ENCODE data around the gene DUOX1. TPM values are rescaled to one million over a fixed set of nuclear protein-coding genes. Genes with fewer than 3 reads are reported as not detected.

Gene DUOX1
- total RNA-seq, 2 experiments from 2014 or later = 0.17 TPM

- H3K4me1 Mint-ChIP-seq (ENCODE audit: low read depth) = peaks cover 36% of the 10 kb centered on the region
- no peak overlapping the region for H3K27ac Mint-ChIP-seq
- no peaks in the 10 kb centered on the region for H3K9me3 Mint-ChIP-seq
- intact Hi-C loops (cut with micrococcal nuclease) = no loop called here
- CTCF ChIA-PET = no interaction called here
- H3K4me3 Mint-ChIP-seq = no peak overlapping the region
- H3K36me3 Mint-ChIP-seq (ENCODE audit: low read depth) = no peaks in the 10 kb centered on the region
- peaks cover 68% of the 10 kb centered on the region for H3K27me3 Mint-ChIP-seq (ENCODE audit: low read depth)
- DNase-seq = no peak
These were observed 18.2 kb upstream of the DUOX1 start for GRCh38 chr15:45111390-45112142.

DNA sequence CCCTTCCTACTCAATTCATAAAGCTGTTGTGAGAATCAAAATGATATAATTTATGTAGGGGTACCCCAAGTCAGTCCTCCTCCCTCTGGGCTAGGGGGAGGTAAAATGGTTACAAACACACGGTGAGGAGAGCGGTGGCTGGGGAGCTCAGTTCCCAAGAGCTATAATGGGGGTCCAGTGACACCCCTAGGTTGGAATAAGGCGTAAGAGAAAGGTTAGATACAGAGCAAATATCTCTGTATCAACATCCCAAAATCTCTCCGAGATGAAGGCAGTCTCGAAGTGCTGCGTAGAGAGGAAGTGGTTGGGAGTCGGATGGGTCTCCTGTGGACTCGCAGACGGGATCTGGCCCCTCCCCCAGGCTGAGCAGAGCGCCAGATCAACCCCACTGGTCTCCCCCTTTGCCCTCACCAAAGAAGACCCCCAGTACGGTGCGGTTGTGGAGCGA is 17.6 kb upstream of the DUOX1 start:
- intact Hi-C loops (cut with micrococcal nuclease) = no loop called here
- no peak overlapping the region for H3K27ac Mint-ChIP-seq
- peak overlapping the region; percentile 38 for H3K4me3 Mint-ChIP-seq
- no peaks in the 10 kb centered on the region for H3K9me3 Mint-ChIP-seq
- no peaks in the 10 kb centered on the region for H3K36me3 Mint-ChIP-seq (ENCODE audit: low read depth)
- DNase-seq = no peak
- peaks cover 70% of the 10 kb centered on the region for H3K27me3 Mint-ChIP-seq (ENCODE audit: low read depth)
- CTCF ChIA-PET = interaction anchor here (0.8 kb wide), 1 partner anchor 92 kb away, joined by 3 read pairs; no protein-coding TSS in a partner anchor
- H3K4me1 Mint-ChIP-seq (ENCODE audit: low read depth) = peaks cover 40% of the 10 kb centered on the region

GRCh38 chr15:45112591-45113379 is 17.0 kb upstream of the DUOX1 start:
- Mint-ChIP-seq H3K4me3 (peak overlapping the region; percentile 38), H3K9me3 (no peaks in the 10 kb centered on the region), H3K27ac (no peak overlapping the region), H3K4me1 (ENCODE audit: low read depth) (peaks cover 46% of the 10 kb centered on the region), H3K36me3 (ENCODE audit: low read depth) (no peaks in the 10 kb centered on the region), H3K27me3 (ENCODE audit: low read depth) (peaks cover 74% of the 10 kb centered on the region)
- CTCF ChIA-PET = interaction anchor here (0.8 to 1.6 kb wide), 3 partner anchors 14 to 261 kb away, joined by 3 to 5 read pairs (median 3); no protein-coding TSS in a partner anchor
- no peak for DNase-seq
- intact Hi-C loops (cut with micrococcal nuclease) = no loop called here

DNA sequence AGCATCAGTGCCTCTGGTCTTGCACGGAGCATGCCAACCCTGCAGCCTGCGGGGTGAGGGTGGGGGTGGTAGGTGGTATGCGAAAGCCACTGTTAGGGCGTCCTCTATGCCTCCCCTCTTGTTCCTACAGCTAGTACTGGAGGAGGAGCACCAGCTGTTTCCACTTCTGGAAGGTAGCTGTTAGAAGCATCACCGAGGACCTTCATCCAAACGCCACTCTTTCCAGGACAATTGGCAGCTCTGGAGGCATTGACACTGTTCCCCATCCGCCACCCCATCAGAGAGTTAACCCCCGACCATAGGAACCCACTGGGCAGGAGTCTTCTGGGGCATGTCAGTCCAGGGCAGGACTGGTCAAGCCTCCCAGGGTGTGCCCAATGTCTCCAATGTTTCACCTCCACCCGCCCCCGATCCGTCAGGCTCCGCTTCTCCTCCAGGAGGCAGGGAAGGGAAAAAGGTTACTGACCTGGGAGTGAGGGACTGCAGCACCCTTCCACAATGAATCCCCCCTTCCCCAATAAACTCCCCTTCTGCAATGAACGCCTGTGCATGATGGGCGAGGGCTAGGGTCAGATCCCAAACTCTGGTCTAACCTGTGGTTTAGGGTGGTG is 16.3 kb upstream of the DUOX1 start:
- H3K4me3 Mint-ChIP-seq = no peak overlapping the region
- no peaks in the 10 kb centered on the region for H3K9me3 Mint-ChIP-seq
- H3K36me3 Mint-ChIP-seq (ENCODE audit: low read depth) = no peaks in the 10 kb centered on the region
- peaks cover 79% of the 10 kb centered on the region for H3K27me3 Mint-ChIP-seq (ENCODE audit: low read depth)
- H3K4me1 Mint-ChIP-seq (ENCODE audit: low read depth) = peaks cover 48% of the 10 kb centered on the region
- no peak overlapping the region for H3K27ac Mint-ChIP-seq
- CTCF ChIA-PET = interaction anchor here (0.8 to 1.6 kb wide), 3 partner anchors 13 to 261 kb away, joined by 3 to 5 read pairs (median 3); no protein-coding TSS in a partner anchor
- intact Hi-C loops (cut with micrococcal nuclease) = no loop called here
- DNase-seq = no peak

DNA sequence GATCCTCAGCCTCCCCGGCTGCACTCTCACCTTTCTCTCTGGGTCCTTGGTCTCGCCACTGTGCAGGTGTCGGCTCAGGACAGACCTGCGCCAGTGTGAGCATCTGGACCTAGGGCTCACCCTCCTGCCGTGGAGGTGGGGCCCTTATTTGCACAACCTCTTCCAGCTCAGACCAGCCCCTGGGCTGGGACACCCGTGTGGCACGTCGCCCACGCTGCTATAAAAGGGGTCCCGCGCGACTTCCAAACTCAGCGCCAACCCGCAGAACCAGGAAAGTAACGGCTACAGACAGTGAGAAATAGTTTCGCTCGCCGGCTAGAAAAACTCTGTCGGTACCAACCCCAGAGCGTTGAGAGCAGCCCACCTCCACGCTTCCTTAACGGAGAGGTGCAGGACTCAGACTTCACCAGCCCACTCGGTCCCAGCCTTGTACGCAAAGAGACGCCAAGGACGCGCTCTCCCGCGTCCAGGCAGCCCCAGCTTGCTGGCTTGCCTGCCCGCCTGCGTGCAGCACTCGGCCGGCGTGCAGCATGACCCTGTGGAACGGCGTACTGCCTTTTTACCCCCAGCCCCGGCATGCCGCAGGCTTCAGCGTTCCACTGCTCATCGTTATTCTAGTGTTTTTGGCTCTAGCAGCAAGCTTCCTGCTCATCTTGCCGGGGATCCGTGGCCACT is 15.6 kb upstream of the DUOX1 start, which contains the start of the genes DUOX2 and DUOXA2:
Gene DUOX2, minus strand, starts transcription at position 97 of the 675 bp plus-strand sequence. CDS start 761 bp downstream, outside the sequence.
Gene DUOXA2, plus strand, starts transcription at position 251 of the 675 bp plus-strand sequence. Its CDS starts 280 bp downstream, at position 531.
- peaks cover 48% of the 10 kb centered on the region for H3K4me1 Mint-ChIP-seq (ENCODE audit: low read depth)
- DNase-seq = no peak
- no peak within 1 kb of the TSS for H3K27ac Mint-ChIP-seq
- H3K4me3 Mint-ChIP-seq = no peak within 1 kb of the TSS
- intact Hi-C loops (cut with micrococcal nuclease) = no loop called here
- no peaks in the 10 kb centered on the region for H3K36me3 Mint-ChIP-seq (ENCODE audit: low read depth)
- CTCF ChIA-PET = interaction anchor here (1.4 to 2.1 kb wide), 3 partner anchors 12 to 262 kb away, joined by 3 to 6 read pairs (median 5); no protein-coding TSS in a partner anchor
- no peaks in the 10 kb centered on the region for H3K9me3 Mint-ChIP-seq
- peaks cover 79% of the 10 kb centered on the region for H3K27me3 Mint-ChIP-seq (ENCODE audit: low read depth)

DNA sequence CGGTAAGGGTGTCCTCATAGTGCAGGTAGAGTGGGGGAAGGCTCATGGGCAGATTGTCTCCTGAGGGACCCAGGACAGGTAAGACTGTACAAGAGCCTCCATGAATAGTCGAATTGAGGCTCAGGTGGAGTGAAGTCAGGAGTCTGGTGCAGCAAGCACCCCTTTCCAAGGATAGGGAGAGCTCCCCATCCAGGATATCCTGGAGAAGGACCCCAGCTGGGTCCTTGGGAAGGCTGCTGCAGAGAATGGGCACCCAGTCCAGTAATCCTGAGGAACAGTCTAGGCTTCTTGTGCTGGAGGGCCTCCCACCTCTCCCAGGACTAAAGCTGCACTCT is 15.1 kb upstream of the DUOX1 start:
- Mint-ChIP-seq H3K27ac (no peak overlapping the region), H3K36me3 (ENCODE audit: low read depth) (no peaks in the 10 kb centered on the region), H3K27me3 (ENCODE audit: low read depth) (peaks cover 77% of the 10 kb centered on the region), H3K9me3 (no peaks in the 10 kb centered on the region), H3K4me1 (ENCODE audit: low read depth) (peaks cover 48% of the 10 kb centered on the region), H3K4me3 (no peak overlapping the region)
- intact Hi-C loops (cut with micrococcal nuclease) = loop anchor here (5.0 kb wide), 1 partner anchor 92 kb away; the partner anchor contains the start of gene SORD
- CTCF ChIA-PET = interaction anchor here (2.1 kb wide), 1 partner anchor 17 kb away, joined by 6 read pairs; no protein-coding TSS in a partner anchor
- no peak for DNase-seq

- Mint-ChIP-seq H3K4me1 (ENCODE audit: low read depth) (peaks cover 48% of the 10 kb centered on the region), H3K9me3 (no peaks in the 10 kb centered on the region), H3K27me3 (ENCODE audit: low read depth) (peaks cover 70% of the 10 kb centered on the region), H3K27ac (no peak overlapping the region), H3K36me3 (ENCODE audit: low read depth) (no peaks in the 10 kb centered on the region), H3K4me3 (no peak overlapping the region)
- CTCF ChIA-PET = interaction anchor here (1.1 to 2.1 kb wide), 2 partner anchors 16 to 18 kb away, joined by 5 to 6 read pairs; no protein-coding TSS in a partner anchor
- intact Hi-C loops (cut with micrococcal nuclease) = loop anchor here (5.0 kb wide), 1 partner anchor 93 kb away; the partner anchor contains the start of gene SORD
- DNase-seq = no peak
These were observed 14.4 kb upstream of the DUOX1 start for GRCh38 chr15:45115312-45115820.

GRCh38 chr15:45116006-45116481 is 13.8 kb upstream of the DUOX1 start:
- no peaks in the 10 kb centered on the region for H3K36me3 Mint-ChIP-seq (ENCODE audit: low read depth)
- peaks cover 45% of the 10 kb centered on the region for H3K4me1 Mint-ChIP-seq (ENCODE audit: low read depth)
- no peak overlapping the region for H3K27ac Mint-ChIP-seq
- H3K9me3 Mint-ChIP-seq = no peaks in the 10 kb centered on the region
- intact Hi-C loops (cut with micrococcal nuclease) = loop anchor here (2.0 to 5.0 kb wide), 2 partner anchors 94 to 147 kb away; partner anchors contain the start of gene SORD
- DNase-seq = no peak
- H3K27me3 Mint-ChIP-seq (ENCODE audit: low read depth) = peaks cover 70% of the 10 kb centered on the region
- CTCF ChIA-PET = interaction anchor here (1.1 to 2.1 kb wide), 2 partner anchors 15 to 19 kb away, joined by 5 to 6 read pairs; no protein-coding TSS in a partner anchor
- no peak overlapping the region for H3K4me3 Mint-ChIP-seq

- no peaks in the 10 kb centered on the region for H3K36me3 Mint-ChIP-seq (ENCODE audit: low read depth)
- DNase-seq = no peak
- intact Hi-C loops (cut with micrococcal nuclease) = loop anchor here (2.0 to 5.0 kb wide), 2 partner anchors 94 to 148 kb away; partner anchors contain the start of gene SORD
- no peak overlapping the region for H3K27ac Mint-ChIP-seq
- CTCF ChIA-PET = interaction anchor here (1.1 kb wide), 1 partner anchor 19 kb away, joined by 5 read pairs; no protein-coding TSS in a partner anchor
- no peaks in the 10 kb centered on the region for H3K9me3 Mint-ChIP-seq
- peaks cover 72% of the 10 kb centered on the region for H3K27me3 Mint-ChIP-seq (ENCODE audit: low read depth)
- H3K4me1 Mint-ChIP-seq (ENCODE audit: low read depth) = peaks cover 45% of the 10 kb centered on the region
- H3K4me3 Mint-ChIP-seq = no peak overlapping the region
These were observed 13.1 kb upstream of the DUOX1 start for GRCh38 chr15:45116482-45117307.

DNA sequence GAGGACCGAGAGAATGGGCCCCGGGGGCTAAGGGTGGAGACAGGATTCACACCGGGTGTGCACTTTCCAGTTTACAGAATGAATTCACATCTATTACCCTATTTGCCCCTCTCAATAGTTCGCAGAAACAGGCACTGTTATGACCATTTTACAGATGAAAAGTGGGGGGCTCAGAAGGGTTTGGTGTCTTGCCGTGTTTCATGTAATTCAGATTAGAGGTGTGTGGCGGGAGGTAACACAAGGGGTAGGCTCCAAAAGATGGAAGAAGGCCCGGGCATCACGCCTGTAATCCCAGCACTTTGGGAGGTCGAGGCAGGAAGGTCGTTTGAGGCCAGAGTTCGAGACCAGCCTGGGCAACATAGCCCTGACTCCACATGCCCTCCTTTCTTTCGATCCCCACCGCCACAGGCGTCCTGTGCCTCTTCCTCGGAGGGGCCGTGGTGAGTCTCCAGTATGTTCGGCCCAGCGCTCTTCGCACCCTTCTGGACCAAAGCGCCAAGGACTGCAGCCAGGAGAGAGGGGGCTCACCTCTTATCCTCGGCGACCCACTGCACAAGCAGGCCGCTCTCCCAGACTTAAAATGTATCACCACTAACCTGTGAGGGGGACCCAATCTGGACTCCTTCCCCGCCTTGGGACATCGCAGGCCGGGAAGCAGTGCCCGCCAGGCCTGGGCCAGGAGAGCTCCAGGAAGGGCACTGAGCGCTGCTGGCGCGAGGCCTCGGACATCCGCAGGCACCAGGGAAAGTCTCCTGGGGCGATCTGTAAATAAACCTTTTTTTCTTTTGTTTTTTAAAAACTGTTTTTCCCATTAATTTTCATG is 12.3 kb upstream of the DUOX1 start:
- DNase-seq = no peak
- intact Hi-C loops (cut with micrococcal nuclease) = loop anchor here (2.0 to 5.0 kb wide), 5 partner anchors 83 to 265 kb away; partner anchors contain the start of gene SORD
- CTCF ChIA-PET = interaction anchor here (0.7 to 1.7 kb wide), 47 partner anchors 10 to 298 kb away, joined by 3 to 32 read pairs (median 4); partner anchors contain the start of genes DUOX1 and DUOXA1
- peaks cover 66% of the 10 kb centered on the region for H3K27me3 Mint-ChIP-seq (ENCODE audit: low read depth)
- H3K9me3 Mint-ChIP-seq = no peaks in the 10 kb centered on the region
- H3K4me1 Mint-ChIP-seq (ENCODE audit: low read depth) = peaks cover 36% of the 10 kb centered on the region
- peak overlapping the region; percentile 50 for H3K4me3 Mint-ChIP-seq
- no peaks in the 10 kb centered on the region for H3K36me3 Mint-ChIP-seq (ENCODE audit: low read depth)
- H3K27ac Mint-ChIP-seq = no peak overlapping the region
